H1 (cell line): ENCODE results near the gene FRG2. TPM values are rescaled to one million over a fixed set of nuclear protein-coding genes. Genes with fewer than 3 reads are reported as not detected.

Experiments used
- CTCF ChIA-PET: fragments of 300-600 bp; sonication (Branson Sonifier 250); formaldehyde crosslinking; loops from one replicate; lab custom pipeline; 2021; ENCODE audit not compliant: partially characterized antibody; lab: Charles Lee
- POLR2A ChIA-PET: fragments of 300-600 bp; sonication (Branson Sonifier 250); formaldehyde crosslinking; loops from one replicate; lab custom pipeline; 2021; ENCODE audit warnings: inconsistent platforms; ENCODE audit not compliant: partially characterized antibody; lab: Charles Lee
- DNase-seq, 2 experiments: peaks; one replicate each; pipeline versions ENCODE4 v3.0.0 to v3.0.0-alpha.2; 2010 to 2022; ENCODE audit warnings: low spot score in 2 of 2, low read depth in 1 of 2, mixed read lengths in 1 of 2
- FAIRE-seq: peaks from 2 replicates; lab custom pipeline; 2011; peaks lifted over from hg19 to GRCh38; lab: Jason Lieb, UNC
- H2AFZ ChIP-seq: 2 replicates; pipeline ENCODE4 v1.8.1; 2012; ENCODE audit warnings: low read length, inconsistent platforms
- H2AK5ac ChIP-seq: 2 replicates; pipeline ENCODE4 v1.6.1; 2013; ENCODE audit warnings: low read depth, low read length
- H2BK120ac ChIP-seq: replicated peaks from 2 replicates; pipeline ENCODE3; 2013; ENCODE audit warnings: low read depth, low read length, inconsistent platforms
- H2BK12ac ChIP-seq: 2 replicates; pipeline ENCODE4 v1.6.1; 2013; ENCODE audit warnings: low read depth, low read length
- H2BK15ac ChIP-seq: 2 replicates; pipeline ENCODE4 v1.6.1; 2013; ENCODE audit warnings: low read length
- H2BK20ac ChIP-seq: 2 replicates; pipeline ENCODE4 v1.6.1; 2013; ENCODE audit warnings: low read length
- H2BK5ac ChIP-seq: 2 replicates; pipeline ENCODE4 v1.6.1; 2013; ENCODE audit warnings: low read depth, low read length
- H3K14ac ChIP-seq: 2 replicates; pipeline ENCODE4 v1.6.1; 2013; ENCODE audit warnings: inconsistent platforms; ENCODE audit not compliant: insufficient read length
- H3K18ac ChIP-seq: 2 replicates; pipeline ENCODE4 v1.6.1; 2013; ENCODE audit warnings: low read length; ENCODE audit errors: extremely low read depth
- H3K23ac ChIP-seq: 2 replicates; pipeline ENCODE4 v1.6.1; 2013; ENCODE audit warnings: inconsistent platforms; ENCODE audit not compliant: insufficient read length
- H3K23me2 ChIP-seq: 2 replicates; pipeline ENCODE4 v1.6.1; 2013; ENCODE audit warnings: low read depth, low read length
- H3K27ac ChIP-seq: 2 replicates; pipeline ENCODE4 v1.6.1; 2011; ENCODE audit warnings: low read depth, low read length, inconsistent platforms
- H3K27me3 ChIP-seq, 4 experiments: replicated peaks in 1 of 4; 1 replicate in 1 of 4; 2 replicates in 3 of 4; pipeline versions ENCODE4 v1.6.1 to v1.8.1; 2011 to 2013; ENCODE audit warnings: low read length in 3 of 4, mild to moderate bottlenecking in 3 of 4, inconsistent platforms in 2 of 4, mixed read lengths in 2 of 4, moderate library complexity in 1 of 4; ENCODE audit not compliant: control insufficient read depth in 3 of 4, insufficient read depth in 3 of 4; ENCODE audit errors: extremely low read depth in 1 of 4
- H3K36me3 ChIP-seq, 4 experiments: 2 replicates each; pipeline versions ENCODE4 v1.6.1 to v1.8.1; 2011 to 2013; ENCODE audit warnings: mild to moderate bottlenecking in 4 of 4, low read length in 3 of 4, moderate library complexity in 2 of 4, control low read depth in 1 of 4, inconsistent platforms in 1 of 4; ENCODE audit not compliant: insufficient read depth in 4 of 4, control insufficient read depth in 2 of 4
- H3K4ac ChIP-seq: replicated peaks from 2 replicates; pipeline ENCODE3; 2013; ENCODE audit warnings: low read length, low read depth, mixed read lengths, inconsistent platforms; ENCODE audit not compliant: insufficient read length
- H3K4me1 ChIP-seq, 4 experiments: replicated peaks in 1 of 4; 1 replicate in 1 of 4; 2 replicates in 3 of 4; pipeline versions ENCODE4 v1.6.1 to v1.8.1; 2011 to 2013; ENCODE audit warnings: low read length in 3 of 4, inconsistent platforms in 2 of 4, mixed read lengths in 1 of 4; ENCODE audit not compliant: insufficient read depth in 4 of 4, control insufficient read depth in 3 of 4
- H3K4me2 ChIP-seq, 2 experiments: 2 replicates each; pipeline versions ENCODE4 v1.6.1 to v1.8.1; 2011 to 2013; ENCODE audit warnings: low read depth in 2 of 2, low read length in 2 of 2, control low read depth in 1 of 2, inconsistent platforms in 1 of 2, mild to moderate bottlenecking in 1 of 2; ENCODE audit not compliant: insufficient read depth in 1 of 2
- H3K4me3 ChIP-seq, 4 experiments: fragments of 200-600, 300-600 bp in 1 of 4; sonication (generic), shearing (Covaris generic), sonication (Bioruptor Twin) in 1 of 4; 2 replicates each; pipeline versions ENCODE4 v1.5.1 to v1.8.1; 2011 to 2016; ENCODE audit warnings: low read length in 4 of 4, low read depth in 3 of 4, control low read depth in 2 of 4, inconsistent platforms in 2 of 4, mild to moderate bottlenecking in 2 of 4, mixed read lengths in 1 of 4, moderate library complexity in 1 of 4; ENCODE audit not compliant: insufficient read depth in 2 of 4; ENCODE audit errors: extremely low read depth in 1 of 4
- H3K56ac ChIP-seq: replicated peaks from 2 replicates; pipeline ENCODE3; 2013; ENCODE audit warnings: low read depth, mild to moderate bottlenecking, mixed read lengths, low read length, inconsistent platforms; ENCODE audit not compliant: insufficient read length
- H3K79me1 ChIP-seq: 2 replicates; pipeline ENCODE4 v1.6.1; 2013; ENCODE audit warnings: low read depth, low read length, control low read depth
- H3K79me2 ChIP-seq, 2 experiments: 2 replicates each; pipeline versions ENCODE4 v1.6.1 to v1.8.1; 2012 to 2013; ENCODE audit warnings: low read length in 2 of 2, mild to moderate bottlenecking in 2 of 2, inconsistent platforms in 1 of 2; ENCODE audit not compliant: insufficient read depth in 2 of 2, control insufficient read depth in 1 of 2
- H3K9ac ChIP-seq, 4 experiments: replicated peaks in 1 of 4; 1 replicate in 1 of 4; 2 replicates in 3 of 4; pipeline versions ENCODE4 v1.6.1 to v1.8.1; 2011 to 2013; ENCODE audit warnings: low read depth in 3 of 4, low read length in 3 of 4, control low read depth in 2 of 4, mild to moderate bottlenecking in 2 of 4, moderate library complexity in 2 of 4, inconsistent platforms in 1 of 4; ENCODE audit errors: extremely low read depth in 1 of 4
- H3K9me3 ChIP-seq, 2 experiments: 2 replicates each; pipeline versions ENCODE4 v1.6.1 to v1.8.1; 2012 to 2013; ENCODE audit warnings: mild to moderate bottlenecking in 2 of 2, moderate library complexity in 2 of 2, control low read depth in 1 of 2, inconsistent platforms in 1 of 2, low read depth in 1 of 2, low read length in 1 of 2, mixed read lengths in 1 of 2; ENCODE audit not compliant: insufficient read depth in 2 of 2
- H4K20me1 ChIP-seq, 2 experiments: replicated peaks in 1 of 2; 2 replicates each; pipeline versions ENCODE3 to v1.8.1; 2011 to 2013; ENCODE audit warnings: inconsistent platforms in 2 of 2, low read length in 2 of 2, mild to moderate bottlenecking in 1 of 2; ENCODE audit not compliant: insufficient read depth in 2 of 2, control insufficient read depth in 1 of 2
- H4K5ac ChIP-seq: 2 replicates; pipeline ENCODE4 v1.6.1; 2013; ENCODE audit warnings: low read length, low read depth, mixed read lengths, inconsistent platforms; ENCODE audit not compliant: insufficient read length
- H4K8ac ChIP-seq: 2 replicates; pipeline ENCODE4 v1.8.0; 2013; ENCODE audit warnings: mild to moderate bottlenecking, moderate library complexity, low read length, inconsistent platforms; ENCODE audit not compliant: insufficient read depth; ENCODE audit errors: extremely low read depth
- H4K91ac ChIP-seq: replicated peaks from 2 replicates; pipeline ENCODE3; 2013; ENCODE audit warnings: low read length, mixed read lengths, inconsistent platforms; ENCODE audit not compliant: insufficient read length
- PHF8 ChIP-seq: fragments of 200-600 bp; sonication (generic); conservative IDR thresholded peaks from 2 replicates; pipeline ENCODE4 v1.7.1; 2012; ENCODE audit warnings: low read depth, mild to moderate bottlenecking, inconsistent platforms, low read length, moderate library complexity
- YY1 ChIP-seq: IDR thresholded peaks from 2 replicates; pipeline ENCODE4 v1.6.1; 2011; ENCODE audit warnings: low read depth, mild to moderate bottlenecking, low read length
- WGBS, 2 experiments: shearing (Covaris generic) in 1 of 2; methylation state at CpG; one replicate each; pipeline versions ENCODE4 v1.1.6 to v1.1.7; 2013 to 2015; ENCODE audit warnings: low lambda C conversion rate in 2 of 2, mixed read lengths in 2 of 2, inconsistent platforms in 1 of 2, low coverage in 1 of 2, missing lambda C conversion rate in 1 of 2; ENCODE audit not compliant: insufficient replicate concordance in 2 of 2, insufficient coverage in 1 of 2, insufficient read length in 1 of 2; ENCODE audit errors: extremely low coverage in 1 of 2, missing lambda C conversion rate in 1 of 2; 5-methylcytosine and 5-hydroxymethylcytosine counted together
- polyA plus RNA-seq, 7 experiments: library from polyadenylated mRNA; depleted of rRNA in 3 of 7; stranded (reverse) in 5 of 7; unstranded in 2 of 7; fragments of >200 nt in 5 of 7; fragments of 200-250 nt in 2 of 7; gene quantifications; 1 replicate in 5 of 7; 2 replicates in 1 of 7; 4 replicates in 1 of 7; pipeline versions ENCODE4 v1.2.1 to v1.2.3, GENCODE V29; 2011 to 2013; ENCODE audit warnings: missing spikeins in 2 of 7, mixed read lengths in 2 of 7
- total RNA-seq: library from RNA; stranded (reverse); fragmentation: NEBNext Ultra II Directional; extraction: Animal tissue kit (Norgen Biotek cat#: 25700); gene quantifications from 2 replicates; pipeline ENCODE4 v1.2.1, GENCODE V29; 2021

The FRG2 gene
- total and polyA plus RNA-seq, 2 of the 8 experiments (the other 6 are each of a cell fraction or from before 2014, with no cell fraction given) = not detected

DNA sequence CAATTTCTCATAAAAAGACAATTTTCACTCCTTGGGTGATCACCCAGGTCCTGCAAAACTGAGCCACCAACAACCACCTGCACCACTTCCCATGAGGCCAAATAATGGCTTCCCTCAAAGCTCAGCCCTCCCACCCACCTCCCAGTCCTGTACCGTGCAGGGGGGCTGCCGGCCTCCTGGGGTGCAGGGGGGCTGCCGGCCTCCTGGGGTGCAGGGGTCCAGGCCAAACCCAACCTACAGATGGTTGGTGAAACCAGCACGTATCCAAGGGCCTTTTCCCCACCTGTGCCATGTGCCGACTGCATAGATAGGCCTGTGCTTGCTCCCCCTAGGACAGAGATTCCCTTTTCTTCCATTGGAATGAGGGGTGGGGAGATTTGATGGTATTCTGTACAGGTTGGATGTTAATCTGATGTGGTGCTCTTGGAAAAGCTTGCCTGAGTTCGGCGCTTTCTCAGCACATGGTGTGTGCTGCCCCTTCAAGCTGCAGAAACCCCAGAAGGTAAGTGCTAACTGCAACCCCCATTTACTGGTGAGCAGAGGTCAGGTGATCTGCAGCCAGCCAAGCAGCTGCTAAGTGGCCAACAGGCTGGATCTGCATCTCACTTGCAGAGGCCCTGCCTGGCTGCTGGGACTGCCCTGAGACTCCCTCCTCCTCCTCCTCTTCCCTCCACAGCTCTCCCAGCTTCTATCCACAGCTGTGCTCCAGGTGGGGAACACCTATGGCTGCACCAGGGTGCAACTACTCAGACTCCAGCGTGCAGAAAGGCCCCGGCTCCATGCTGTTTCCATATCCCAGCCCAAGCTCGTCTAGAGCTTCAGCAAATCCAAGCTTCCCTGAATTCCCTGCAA, 47.6 kb downstream of the FRG2 start:
- 0 out of 2 replicates have a peak overlapping the region, but pooled peaks have one; percentile 62 for H2AFZ ChIP-seq
- no peak for DNase-seq

More for the DNA sequence above, 47.6 kb downstream of the FRG2 start:
- WGBS, 2 experiments = 51% methylated on average over 10 of the region's 10 CpGs; no CpG with 5 or more reads in 1 of the 2 experiments
- Histone ChIP-seq H4K5ac (no peak overlapping the region), H3K23me2 (no peaks in the 10 kb centered on the region), H3K56ac (no peak overlapping the region), H3K9me3 (peaks cover 0 to 7% of the 10 kb centered on the region in 2 experiments; a peak in 1 of 4 replicates), H2BK12ac (no peak overlapping the region), H4K20me1 (no peaks in the 10 kb centered on the region), H3K79me2 (no peaks in the 10 kb centered on the region), H3K36me3 (no peaks in the 10 kb centered on the region), H3K18ac (no peak overlapping the region), H3K23ac (no peak overlapping the region), H3K4me3 (no peak overlapping the region), H3K4me2 (no peak overlapping the region), H3K79me1 (no peaks in the 10 kb centered on the region), H3K14ac (no peak overlapping the region), H2BK5ac (no peak overlapping the region), H3K27ac (no peak overlapping the region), H2AK5ac (no peak overlapping the region), H2BK15ac (no peak overlapping the region), H2BK20ac (no peak overlapping the region), H4K8ac (peak overlapping the region; percentile 68; the same call in 1 of the 2 replicates), H3K4me1 (no peaks in the 10 kb centered on the region), H3K27me3 (no peaks in the 10 kb centered on the region), H3K4ac (no peak overlapping the region), H3K9ac (no peak overlapping the region), H4K91ac (no peak overlapping the region), H2BK120ac (no peak overlapping the region)
- CTCF ChIA-PET = no interaction called here
- POLR2A ChIA-PET = no interaction called here
- no peak for TF ChIP-seq YY1
- no peak for TF ChIP-seq PHF8
- FAIRE-seq = no peak
